ENCODE measurements around the gene ODC1. TPM values are rescaled to one million over a fixed set of nuclear protein-coding genes. Genes with fewer than 3 reads are reported as not detected.

The ODC1 gene
- total RNA-seq, 1 experiment from 2014 or later = 231 TPM

- Histone ChIP-seq H3K36me3 (ENCODE audit: control insufficient read depth in 1 of 2, insufficient read depth in 2 of 2, low read length in 2 of 2) (peaks cover 0 to 9% of the 10 kb centered on the region in 2 experiments; a peak in 1 of 4 replicates), H3K4me2 (ENCODE audit: low read length) (no peak overlapping the region), H3K79me2 (ENCODE audit: insufficient read depth, low read length) (peaks cover 21% of the 10 kb centered on the region; the same call in 1 of the 2 replicates), H3K27ac (ENCODE audit: low read depth, low read length) (no peak overlapping the region), H3K4me3 (replicated peaks in 1 of 2; ENCODE audit: low read depth in 1 of 2, low read length in 2 of 2) (no peak overlapping the region), H4K20me1 (ENCODE audit: insufficient read depth) (no peaks in the 10 kb centered on the region), H2AFZ (ENCODE audit: low read depth, low read length, poor library complexity, severe bottlenecking) (no peak overlapping the region), H3K9me3 (ENCODE audit: control insufficient read depth in 1 of 2, insufficient read depth in 1 of 2, low read depth in 1 of 2, low read length in 2 of 2) (no peaks in the 10 kb centered on the region), H3K27me3 (ENCODE audit: insufficient read depth, low read length) (no peaks in the 10 kb centered on the region), H3K9me2 (ENCODE audit: insufficient read depth) (no peaks in the 10 kb centered on the region), H3K9ac (ENCODE audit: low read length) (no peak overlapping the region), H3K4me1 (ENCODE audit: control insufficient read depth in 1 of 2, insufficient read depth in 2 of 2, low read length in 2 of 2) (peaks cover 19 to 43% of the 10 kb centered on the region in 2 experiments)
- CTCF ChIA-PET = no interaction called here
- no TSS peak for BruUV-seq (replicated peaks)
- TF ChIP-seq SRF (IDR thresholded peaks at IDR 0.05; ENCODE audit: low read depth) = no peak
- TF ChIP-seq YY1 (IDR thresholded peaks at IDR 0.05; ENCODE audit: extremely low read depth, insufficient replicate concordance, low read depth, low read length) = no peak
- no peak for TF ChIP-seq REST (IDR thresholded peaks at IDR 0.05; ENCODE audit: low read depth)
- no peak for TF ChIP-seq SIN3A (IDR thresholded peaks at IDR 0.05; ENCODE audit: low read depth)
- no peak for TF ChIP-seq FOSL1 (IDR thresholded peaks at IDR 0.05; ENCODE audit: low read depth)
- TF ChIP-seq JUND (IDR thresholded peaks at IDR 0.05) = no peak
- no peak for TF ChIP-seq ELF1 (IDR thresholded peaks at IDR 0.05; ENCODE audit: borderline replicate concordance, low read depth)
- TF ChIP-seq, protein P1, sequence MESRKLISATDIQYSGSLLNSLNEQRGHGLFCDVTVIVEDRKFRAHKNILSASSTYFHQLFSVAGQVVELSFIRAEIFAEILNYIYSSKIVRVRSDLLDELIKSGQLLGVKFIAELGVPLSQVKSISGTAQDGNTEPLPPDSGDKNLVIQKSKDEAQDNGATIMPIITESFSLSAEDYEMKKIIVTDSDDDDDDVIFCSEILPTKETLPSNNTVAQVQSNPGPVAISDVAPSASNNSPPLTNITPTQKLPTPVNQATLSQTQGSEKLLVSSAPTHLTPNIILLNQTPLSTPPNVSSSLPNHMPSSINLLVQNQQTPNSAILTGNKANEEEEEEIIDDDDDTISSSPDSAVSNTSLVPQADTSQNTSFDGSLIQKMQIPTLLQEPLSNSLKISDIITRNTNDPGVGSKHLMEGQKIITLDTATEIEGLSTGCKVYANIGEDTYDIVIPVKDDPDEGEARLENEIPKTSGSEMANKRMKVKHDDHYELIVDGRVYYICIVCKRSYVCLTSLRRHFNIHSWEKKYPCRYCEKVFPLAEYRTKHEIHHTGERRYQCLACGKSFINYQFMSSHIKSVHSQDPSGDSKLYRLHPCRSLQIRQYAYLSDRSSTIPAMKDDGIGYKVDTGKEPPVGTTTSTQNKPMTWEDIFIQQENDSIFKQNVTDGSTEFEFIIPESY (IDR thresholded peaks at IDR 0.05; ENCODE audit: extremely low read depth, insufficient replicate concordance, low read length) = no peak
- TF ChIP-seq EZH2phosphoT487 (IDR thresholded peaks at IDR 0.05; ENCODE audit: borderline replicate concordance) = no peak
- TF ChIP-seq, protein P2, sequence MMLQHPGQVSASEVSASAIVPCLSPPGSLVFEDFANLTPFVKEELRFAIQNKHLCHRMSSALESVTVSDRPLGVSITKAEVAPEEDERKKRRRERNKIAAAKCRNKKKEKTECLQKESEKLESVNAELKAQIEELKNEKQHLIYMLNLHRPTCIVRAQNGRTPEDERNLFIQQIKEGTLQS (IDR thresholded peaks at IDR 0.05) = no peak
- TF ChIP-seq ZFX (IDR thresholded peaks at IDR 0.05) = no peak
- no peak for TF ChIP-seq SP1 (IDR thresholded peaks at IDR 0.05; ENCODE audit: low read depth)
- TF ChIP-seq RAD21 (IDR thresholded peaks at IDR 0.05; ENCODE audit: low read depth) = no peak
- TF ChIP-seq EZH2 (IDR thresholded peaks at IDR 0.05) = no peak
- TF ChIP-seq POLR2A (IDR thresholded peaks at IDR 0.05; ENCODE audit: borderline replicate concordance, extremely low read depth, insufficient read depth, insufficient read length) = no peak
- no peak for TF ChIP-seq POLR2AphosphoS5 (IDR thresholded peaks at IDR 0.05; ENCODE audit: low read depth, low read length)
- TF ChIP-seq EGR1 (IDR thresholded peaks at IDR 0.05; ENCODE audit: low read depth) = no peak
- intact Hi-C loops (cut with micrococcal nuclease) = no loop called here
- POLR2A ChIA-PET = no interaction called here
- RAD21 ChIA-PET (ENCODE audit: low non-redundant PET in 1 of 2, low total read pairs in 2 of 2, uncharacterized antibody in 2 of 2, unreplicated experiment in 2 of 2) = no interaction called here
- ATAC-seq = no peak
- DNase-seq (ENCODE audit: low read depth, low spot score) = no peak
These were observed 33.5 kb downstream of the ODC1 start for GRCh38 chr2:10414591-10414990.
